K562 (cell line): ENCODE results near the gene KLHL24.

Experiments
- BRD4 ChIP-seq: fragments of 200-600 bp; sonication (generic); IDR thresholded peaks from 2 replicates; pipeline ENCODE4 v1.6.1; 2017; ENCODE audit warnings: inconsistent platforms
- CBX2 ChIP-seq: fragments of 200-600 bp; sonication (generic); IDR thresholded peaks from one replicate; pipeline ENCODE4 v1.6.1; 2012; ENCODE audit warnings: mild to moderate bottlenecking, low read length, inconsistent platforms; ENCODE audit not compliant: insufficient read depth, poor library complexity, severe bottlenecking
- GABPB1 ChIP-seq: sonication (generic); formaldehyde crosslinking; IDR thresholded peaks from 2 replicates; pipeline ENCODE4 v1.8.0; 2022; ENCODE audit warnings: mild to moderate bottlenecking, missing genetic modification reagents
- POLR2A ChIP-seq: fragments of 450-650 bp; conservative IDR thresholded peaks from 2 replicates; pipeline ENCODE4 v1.6.1; 2016
- RFX5 ChIP-seq: IDR thresholded peaks from 2 replicates; pipeline ENCODE4 v1.6.1; 2011; ENCODE audit warnings: low read depth, mild to moderate bottlenecking, improper control_type of control experiment, low read length
- SIN3A ChIP-seq, 2 experiments: fragments of 150-350 bp in 1 of 2; IDR thresholded peaks; 2 replicates each; pipeline ENCODE4 v1.6.1; 2011 to 2016; ENCODE audit warnings: borderline replicate concordance in 2 of 2, low read depth in 2 of 2, low read length in 2 of 2, mild to moderate bottlenecking in 2 of 2, moderate library complexity in 2 of 2; ENCODE audit not compliant: control insufficient read depth in 1 of 2
- SMAD3 ChIP-seq: fragments of 450-650 bp; formaldehyde crosslinking; conservative IDR thresholded peaks from 2 replicates; pipeline ENCODE4 v1.4.0; 2020; ENCODE audit warnings: mild to moderate bottlenecking
- ZNF431 ChIP-seq: sonication (generic); formaldehyde crosslinking; IDR thresholded peaks from 2 replicates; pipeline ENCODE4 v1.8.0; 2022; ENCODE audit warnings: mild to moderate bottlenecking, missing genetic modification reagents
- ZZZ3 ChIP-seq: fragments of 450-650 bp; IDR thresholded peaks from 2 replicates; pipeline ENCODE4 v1.6.1; 2016; ENCODE audit warnings: antibody characterized with exemption, mild to moderate bottlenecking, moderate library complexity
- TF ChIP-seq, protein P1 (sequence below), 2 experiments: fragments of 450-650 bp in 1 of 2; IDR thresholded peaks; 2 replicates each; pipeline ENCODE4 v1.6.1; 2011 to 2017; ENCODE audit warnings: low read depth in 2 of 2, antibody characterized with exemption in 1 of 2, borderline replicate concordance in 1 of 2, low read length in 1 of 2, mild to moderate bottlenecking in 1 of 2, mixed read lengths in 1 of 2; ENCODE audit not compliant: control insufficient read depth in 1 of 2
- TF ChIP-seq, protein P2 (sequence below): sonication (generic); formaldehyde crosslinking; IDR thresholded peaks from 2 replicates; pipeline ENCODE4 v1.8.1; 2022; ENCODE audit warnings: missing genetic modification reagents
- TF ChIP-seq, protein P3 (sequence below), 3 experiments: IDR thresholded peaks in 2 of 3; conservative IDR thresholded peaks in 1 of 3; 2 replicates each; pipeline ENCODE4 v1.5.1; 2011 to 2012; ENCODE audit warnings: low read length in 3 of 3, mild to moderate bottlenecking in 3 of 3, control low read depth in 2 of 3, improper control_type of control experiment in 1 of 3, inconsistent platforms in 1 of 3, low read depth in 1 of 3, mixed read lengths in 1 of 3, moderate library complexity in 1 of 3; ENCODE audit not compliant: insufficient read depth in 2 of 3
- TF ChIP-seq, protein P4 (sequence below): sonication (generic); formaldehyde crosslinking; IDR thresholded peaks from 2 replicates; pipeline ENCODE4 v1.8.1; 2022; ENCODE audit warnings: missing genetic modification reagents
- TF ChIP-seq, protein P5 (sequence below): fragments of 450-650 bp; formaldehyde crosslinking; IDR thresholded peaks from 2 replicates; pipeline ENCODE4 v1.4.0; 2020; ENCODE audit warnings: mild to moderate bottlenecking, mixed read lengths

DNA sequence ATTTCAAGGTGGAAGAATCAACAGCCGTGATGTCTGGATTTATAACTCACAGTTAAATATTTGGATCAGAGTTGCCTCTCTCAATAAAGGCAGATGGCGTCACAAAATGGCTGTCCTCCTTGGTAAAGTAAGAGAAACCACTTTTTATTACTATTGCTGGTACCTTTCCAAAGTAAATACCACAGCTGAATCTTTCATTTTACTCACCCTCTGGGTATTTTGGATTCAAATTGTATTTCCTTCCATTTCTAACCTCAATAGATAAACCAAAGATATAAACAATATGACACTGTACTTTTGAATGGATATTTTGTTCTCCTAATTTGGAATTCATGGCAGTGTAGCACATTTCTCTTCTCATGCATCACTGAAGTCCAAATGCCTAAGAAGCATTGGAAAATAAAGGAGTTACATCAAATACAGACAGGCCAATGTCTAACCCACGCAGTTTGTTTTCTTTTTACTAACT, 29.5 kb downstream of the KLHL24 start:
- TF ChIP-seq, protein P1, sequence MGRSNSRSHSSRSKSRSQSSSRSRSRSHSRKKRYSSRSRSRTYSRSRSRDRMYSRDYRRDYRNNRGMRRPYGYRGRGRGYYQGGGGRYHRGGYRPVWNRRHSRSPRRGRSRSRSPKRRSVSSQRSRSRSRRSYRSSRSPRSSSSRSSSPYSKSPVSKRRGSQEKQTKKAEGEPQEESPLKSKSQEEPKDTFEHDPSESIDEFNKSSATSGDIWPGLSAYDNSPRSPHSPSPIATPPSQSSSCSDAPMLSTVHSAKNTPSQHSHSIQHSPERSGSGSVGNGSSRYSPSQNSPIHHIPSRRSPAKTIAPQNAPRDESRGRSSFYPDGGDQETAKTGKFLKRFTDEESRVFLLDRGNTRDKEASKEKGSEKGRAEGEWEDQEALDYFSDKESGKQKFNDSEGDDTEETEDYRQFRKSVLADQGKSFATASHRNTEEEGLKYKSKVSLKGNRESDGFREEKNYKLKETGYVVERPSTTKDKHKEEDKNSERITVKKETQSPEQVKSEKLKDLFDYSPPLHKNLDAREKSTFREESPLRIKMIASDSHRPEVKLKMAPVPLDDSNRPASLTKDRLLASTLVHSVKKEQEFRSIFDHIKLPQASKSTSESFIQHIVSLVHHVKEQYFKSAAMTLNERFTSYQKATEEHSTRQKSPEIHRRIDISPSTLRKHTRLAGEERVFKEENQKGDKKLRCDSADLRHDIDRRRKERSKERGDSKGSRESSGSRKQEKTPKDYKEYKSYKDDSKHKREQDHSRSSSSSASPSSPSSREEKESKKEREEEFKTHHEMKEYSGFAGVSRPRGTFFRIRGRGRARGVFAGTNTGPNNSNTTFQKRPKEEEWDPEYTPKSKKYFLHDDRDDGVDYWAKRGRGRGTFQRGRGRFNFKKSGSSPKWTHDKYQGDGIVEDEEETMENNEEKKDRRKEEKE (IDR thresholded peaks at IDR 0.05; ENCODE audit: borderline replicate concordance in 1 of 2, control insufficient read depth in 1 of 2, low read depth in 2 of 2, low read length in 1 of 2), result no peak
- no peak for TF ChIP-seq SMAD3 (CRISPR knock-in tag)
- no peak for TF ChIP-seq SIN3A (IDR thresholded peaks at IDR 0.05; ENCODE audit: borderline replicate concordance in 2 of 2, control insufficient read depth in 1 of 2, low read depth in 2 of 2, low read length in 2 of 2)
- TF ChIP-seq, protein P2, sequence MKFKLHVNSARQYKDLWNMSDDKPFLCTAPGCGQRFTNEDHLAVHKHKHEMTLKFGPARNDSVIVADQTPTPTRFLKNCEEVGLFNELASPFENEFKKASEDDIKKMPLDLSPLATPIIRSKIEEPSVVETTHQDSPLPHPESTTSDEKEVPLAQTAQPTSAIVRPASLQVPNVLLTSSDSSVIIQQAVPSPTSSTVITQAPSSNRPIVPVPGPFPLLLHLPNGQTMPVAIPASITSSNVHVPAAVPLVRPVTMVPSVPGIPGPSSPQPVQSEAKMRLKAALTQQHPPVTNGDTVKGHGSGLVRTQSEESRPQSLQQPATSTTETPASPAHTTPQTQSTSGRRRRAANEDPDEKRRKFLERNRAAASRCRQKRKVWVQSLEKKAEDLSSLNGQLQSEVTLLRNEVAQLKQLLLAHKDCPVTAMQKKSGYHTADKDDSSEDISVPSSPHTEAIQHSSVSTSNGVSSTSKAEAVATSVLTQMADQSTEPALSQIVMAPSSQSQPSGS, result no peak
- no peak for TF ChIP-seq ZNF431
- no peak for TF ChIP-seq GABPB1 (CRISPR knock-in tag)
- no peak for TF ChIP-seq BRD4
- TF ChIP-seq ZZZ3, result no peak
- TF ChIP-seq, protein P3, sequence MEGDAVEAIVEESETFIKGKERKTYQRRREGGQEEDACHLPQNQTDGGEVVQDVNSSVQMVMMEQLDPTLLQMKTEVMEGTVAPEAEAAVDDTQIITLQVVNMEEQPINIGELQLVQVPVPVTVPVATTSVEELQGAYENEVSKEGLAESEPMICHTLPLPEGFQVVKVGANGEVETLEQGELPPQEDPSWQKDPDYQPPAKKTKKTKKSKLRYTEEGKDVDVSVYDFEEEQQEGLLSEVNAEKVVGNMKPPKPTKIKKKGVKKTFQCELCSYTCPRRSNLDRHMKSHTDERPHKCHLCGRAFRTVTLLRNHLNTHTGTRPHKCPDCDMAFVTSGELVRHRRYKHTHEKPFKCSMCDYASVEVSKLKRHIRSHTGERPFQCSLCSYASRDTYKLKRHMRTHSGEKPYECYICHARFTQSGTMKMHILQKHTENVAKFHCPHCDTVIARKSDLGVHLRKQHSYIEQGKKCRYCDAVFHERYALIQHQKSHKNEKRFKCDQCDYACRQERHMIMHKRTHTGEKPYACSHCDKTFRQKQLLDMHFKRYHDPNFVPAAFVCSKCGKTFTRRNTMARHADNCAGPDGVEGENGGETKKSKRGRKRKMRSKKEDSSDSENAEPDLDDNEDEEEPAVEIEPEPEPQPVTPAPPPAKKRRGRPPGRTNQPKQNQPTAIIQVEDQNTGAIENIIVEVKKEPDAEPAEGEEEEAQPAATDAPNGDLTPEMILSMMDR (IDR thresholded peaks at IDR 0.05 in 2 of 3, conservative IDR thresholded peaks at IDR 0.05 in 1 of 3; ENCODE audit: insufficient read depth in 2 of 3, low read depth in 1 of 3, low read length in 3 of 3), result no peak
- no peak for TF ChIP-seq POLR2A
- TF ChIP-seq, protein P4, sequence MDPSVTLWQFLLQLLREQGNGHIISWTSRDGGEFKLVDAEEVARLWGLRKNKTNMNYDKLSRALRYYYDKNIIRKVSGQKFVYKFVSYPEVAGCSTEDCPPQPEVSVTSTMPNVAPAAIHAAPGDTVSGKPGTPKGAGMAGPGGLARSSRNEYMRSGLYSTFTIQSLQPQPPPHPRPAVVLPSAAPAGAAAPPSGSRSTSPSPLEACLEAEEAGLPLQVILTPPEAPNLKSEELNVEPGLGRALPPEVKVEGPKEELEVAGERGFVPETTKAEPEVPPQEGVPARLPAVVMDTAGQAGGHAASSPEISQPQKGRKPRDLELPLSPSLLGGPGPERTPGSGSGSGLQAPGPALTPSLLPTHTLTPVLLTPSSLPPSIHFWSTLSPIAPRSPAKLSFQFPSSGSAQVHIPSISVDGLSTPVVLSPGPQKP (CRISPR knock-in tag), result no peak
- TF ChIP-seq RFX5, result no peak
- TF ChIP-seq CBX2, result no peak
- TF ChIP-seq, protein P5, sequence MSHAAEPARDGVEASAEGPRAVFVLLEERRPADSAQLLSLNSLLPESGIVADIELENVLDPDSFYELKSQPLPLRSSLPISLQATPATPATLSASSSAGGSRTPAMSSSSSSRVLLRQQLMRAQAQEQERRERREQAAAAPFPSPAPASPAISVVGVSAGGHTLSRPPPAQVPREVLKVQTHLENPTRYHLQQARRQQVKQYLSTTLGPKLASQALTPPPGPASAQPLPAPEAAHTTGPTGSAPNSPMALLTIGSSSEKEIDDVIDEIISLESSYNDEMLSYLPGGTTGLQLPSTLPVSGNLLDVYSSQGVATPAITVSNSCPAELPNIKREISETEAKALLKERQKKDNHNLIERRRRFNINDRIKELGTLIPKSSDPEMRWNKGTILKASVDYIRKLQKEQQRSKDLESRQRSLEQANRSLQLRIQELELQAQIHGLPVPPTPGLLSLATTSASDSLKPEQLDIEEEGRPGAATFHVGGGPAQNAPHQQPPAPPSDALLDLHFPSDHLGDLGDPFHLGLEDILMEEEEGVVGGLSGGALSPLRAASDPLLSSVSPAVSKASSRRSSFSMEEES (CRISPR knock-in tag), result no peak
